Astrocyte of the spinal cord (primary cell): ENCODE results near the gene CDH11.

Experiments
- DNase-seq: peaks from one replicate; pipeline ENCODE4 v3.0.0; 2011; ENCODE audit warnings: low read depth, low spot score
- H3K4me3 ChIP-seq: 2 replicates; pipeline ENCODE4 v1.5.1; 2011; ENCODE audit warnings: low read depth, mild to moderate bottlenecking, low read length, moderate library complexity
- CTCF ChIP-seq: IDR thresholded peaks from 2 replicates; pipeline ENCODE4 v1.5.1; 2012; ENCODE audit warnings: low read depth, mild to moderate bottlenecking, low read length, inconsistent platforms
- in situ Hi-C: cut with HindIII; loops from 2 replicates; pipeline ENCODE4 v1.10.0; 2017; ENCODE audit warnings: low sequenced_read_pairs

Gene CDH11

GRCh38 chr16:65068151-65068740 lies 53.6 kb downstream of the CDH11 start:
- no peak overlapping the region for H3K4me3 ChIP-seq
- in situ Hi-C loops = no loop called here
- TF ChIP-seq CTCF = no peak
- no peak for DNase-seq

DNA sequence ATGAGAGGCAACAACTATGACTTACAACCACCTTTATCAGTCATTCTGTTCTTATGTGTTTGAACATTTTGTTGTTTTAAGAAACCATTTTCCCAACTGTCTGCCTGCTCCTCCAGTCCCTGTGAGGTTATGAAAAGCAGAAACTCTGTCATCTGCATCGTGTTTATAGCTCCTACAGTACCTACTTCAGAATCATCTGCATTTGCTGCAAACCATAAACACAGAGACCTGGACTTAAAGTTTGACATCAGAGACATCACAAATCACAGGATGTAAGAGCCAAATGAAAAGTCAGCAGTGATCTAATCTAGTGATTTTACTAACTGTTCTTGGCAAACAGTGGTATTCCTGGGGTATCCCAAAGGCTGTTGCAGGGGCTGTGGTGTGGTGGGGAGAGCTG lies 55.2 kb downstream of the CDH11 start:
- DNase-seq = no peak
- H3K4me3 ChIP-seq = no peak overlapping the region
- TF ChIP-seq CTCF = no peak
- in situ Hi-C loops = no loop called here

DNA sequence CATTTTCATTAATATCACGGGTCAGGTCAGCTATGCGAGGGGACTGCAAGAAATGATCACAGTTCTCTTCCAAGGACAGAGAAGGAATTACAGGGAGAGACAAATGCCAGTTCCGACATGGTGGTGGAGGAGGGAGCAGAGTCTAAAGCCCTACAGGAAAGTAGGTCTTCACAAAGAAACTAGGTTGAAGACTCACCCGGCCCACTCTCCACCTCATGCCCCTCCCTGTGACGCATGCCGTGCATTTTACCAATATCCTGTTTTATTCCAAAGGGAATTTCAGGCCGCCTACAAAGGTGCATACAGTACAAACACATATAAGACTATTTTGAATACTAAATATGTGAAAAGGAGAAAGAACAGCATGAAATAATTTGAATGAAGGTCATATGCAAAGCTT lies 56.8 kb downstream of the CDH11 start:
- H3K4me3 ChIP-seq = no peak overlapping the region
- TF ChIP-seq CTCF = no peak
- DNase-seq = no peak
- in situ Hi-C loops = no loop called here

- in situ Hi-C loops = no loop called here
- no peak for DNase-seq
- TF ChIP-seq CTCF = no peak
- no peak overlapping the region for H3K4me3 ChIP-seq
These were observed 57.7 kb downstream of the CDH11 start for GRCh38 chr16:65064131-65064530.

- DNase-seq = no peak
- no peak overlapping the region for H3K4me3 ChIP-seq
- in situ Hi-C loops = no loop called here
- TF ChIP-seq CTCF = no peak
These were observed 58.9 kb downstream of the CDH11 start for GRCh38 chr16:65062736-65063583.

DNA sequence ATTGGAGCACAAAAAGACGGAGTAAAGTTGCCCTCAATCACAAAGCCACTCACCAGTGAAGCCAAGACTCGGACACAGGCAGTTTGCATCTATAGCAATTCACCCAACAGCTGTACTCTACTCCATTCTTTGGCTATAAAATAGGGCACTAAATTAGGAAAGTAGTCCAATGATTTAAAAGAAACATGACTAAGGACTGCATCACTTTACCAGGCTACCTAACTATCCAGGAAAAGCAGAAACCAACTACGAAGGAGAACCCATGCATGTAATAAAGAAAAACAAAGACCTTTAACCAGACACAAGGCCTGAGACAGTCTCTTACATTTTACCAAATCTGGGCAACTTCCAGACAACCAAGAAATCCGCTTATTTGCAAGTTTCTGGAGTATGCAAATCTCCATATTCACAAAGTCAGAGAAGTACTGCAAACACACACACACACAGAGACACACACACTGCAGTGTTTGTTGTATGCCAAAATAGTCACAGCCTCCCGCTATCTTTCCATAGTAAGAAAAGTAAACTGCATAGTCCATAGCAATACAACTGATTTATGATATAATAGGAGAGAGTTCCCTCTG lies 59.8 kb downstream of the CDH11 start:
- peak; percentile 38 for DNase-seq
- H3K4me3 ChIP-seq = no peak overlapping the region
- in situ Hi-C loops = no loop called here
- no peak for TF ChIP-seq CTCF
